Measurements from ENCODE around the gene AVEN. TPM values are rescaled to one million over a fixed set of nuclear protein-coding genes. Genes with fewer than 3 reads are reported as not detected.
"Not testable (repeated sequence)": the region's sequence is repeated elsewhere in the genome, so short reads cannot be mapped to it uniquely, and the experiment has no call there.

The AVEN gene
- total RNA-seq, 1 donor from 2014 or later = 19.8 TPM

GRCh38 chr15:33852094-33852493, 186.9 kb downstream of the AVEN start:
- no peak for DNase-seq (ENCODE audit: low read depth in 2 of 2)

GRCh38 chr15:33851079-33851478, 187.9 kb downstream of the AVEN start:
- no peak for DNase-seq (ENCODE audit: low read depth in 2 of 2)

GRCh38 chr15:33848011-33848410, 191.0 kb downstream of the AVEN start:
- no peak for DNase-seq (ENCODE audit: low read depth in 2 of 2)

GRCh38 chr15:33846862-33847261, 192.1 kb downstream of the AVEN start:
- no peak for DNase-seq (ENCODE audit: low read depth in 2 of 2)

GRCh38 chr15:33846142-33846541, 192.9 kb downstream of the AVEN start:
- DNase-seq (ENCODE audit: low read depth in 2 of 2) = no peak

GRCh38 chr15:33844597-33844996, 194.4 kb downstream of the AVEN start:
- no peak for DNase-seq (ENCODE audit: low read depth in 2 of 2)

GRCh38 chr15:33844186-33844585, 194.8 kb downstream of the AVEN start:
- DNase-seq (ENCODE audit: low read depth in 2 of 2) = no peak

- DNase-seq (ENCODE audit: low read depth in 2 of 2) = no peak
Measured at GRCh38 chr15:33840615-33841014, 198.4 kb downstream of the AVEN start.

GRCh38 chr15:33839540-33839939, 199.5 kb downstream of the AVEN start:
- DNase-seq (ENCODE audit: low read depth in 2 of 2) = no peak

- DNase-seq (ENCODE audit: low read depth in 2 of 2) = no peak
Measured at GRCh38 chr15:33837294-33837693, 201.7 kb downstream of the AVEN start.

- no peak for DNase-seq (ENCODE audit: low read depth in 2 of 2)
Measured at GRCh38 chr15:33834892-33835743, 203.9 kb downstream of the AVEN start.

- DNase-seq (ENCODE audit: low read depth in 2 of 2) = no peak
Measured at GRCh38 chr15:33831646-33832045, 207.4 kb downstream of the AVEN start.

GRCh38 chr15:33830351-33830750, 208.7 kb downstream of the AVEN start:
- DNase-seq (ENCODE audit: low read depth in 2 of 2) = no peak

- no peak for DNase-seq (ENCODE audit: low read depth in 2 of 2)
Measured at GRCh38 chr15:33826201-33826600, 212.8 kb downstream of the AVEN start.

- DNase-seq (ENCODE audit: low read depth in 2 of 2) = no peak
Measured at GRCh38 chr15:33825453-33825852, 213.6 kb downstream of the AVEN start.

GRCh38 chr15:33823119-33823518, 215.9 kb downstream of the AVEN start:
- no peak for DNase-seq (ENCODE audit: low read depth in 2 of 2)

GRCh38 chr15:33822479-33822878, 216.5 kb downstream of the AVEN start:
- no peak for DNase-seq (ENCODE audit: low read depth in 2 of 2)

GRCh38 chr15:33819499-33819898, 219.5 kb downstream of the AVEN start:
- DNase-seq (ENCODE audit: low read depth in 2 of 2) = not testable (repeated sequence)

Other genes with a start within 250 kb of the AVEN start
- under 0.01 and 0.13 TPM in 2 replicates for gene CHRM5, start 70.7 kb downstream of the AVEN start, total RNA-seq
- gene EMC7, start 62.7 kb upstream of the AVEN start, total RNA-seq = 27.3 and 32.4 TPM in 2 replicates
- 0.64 and 1.1 TPM in 2 replicates for gene PGBD4, start 62.9 kb upstream of the AVEN start, total RNA-seq
- gene KATNBL1, start 170.9 kb upstream of the AVEN start, total RNA-seq = 25.5 and 26.0 TPM in 2 replicates
- 158 and 171 TPM in 2 replicates for gene EMC4, start 185.8 kb upstream of the AVEN start, total RNA-seq

Measured in dermis microvascular lymphatic vessel endothelial cell (primary cell).